Subcutaneous abdominal adipose tissue (tissue), 5 donors: ENCODE data around the gene PDE1A.

ENCODE experiments used
- H3K27ac ChIP-seq: one replicate; pipeline ENCODE4 v1.7.0; 2013; ENCODE audit warnings: low read depth, mild to moderate bottlenecking, inconsistent platforms, low read length, moderate library complexity
- H3K27me3 ChIP-seq, 5 donors: one replicate each; pipeline ENCODE4 v1.7.0; 2013; ENCODE audit warnings: low read length in 5 of 5, inconsistent platforms in 1 of 5; ENCODE audit not compliant: control insufficient read depth in 5 of 5, insufficient read depth in 4 of 5
- H3K36me3 ChIP-seq, 5 donors: one replicate each; pipeline ENCODE4 v1.7.0; 2013; ENCODE audit warnings: low read length in 5 of 5; ENCODE audit not compliant: control insufficient read depth in 5 of 5, insufficient read depth in 5 of 5
- H3K4me1 ChIP-seq, 5 donors: one replicate each; pipeline ENCODE4 v1.7.0; 2013; ENCODE audit warnings: low read length in 5 of 5, mild to moderate bottlenecking in 3 of 5, moderate library complexity in 1 of 5; ENCODE audit not compliant: control insufficient read depth in 5 of 5, insufficient read depth in 5 of 5
- H3K4me3 ChIP-seq, 5 donors: one replicate each; pipeline ENCODE4 v1.7.0; 2013; ENCODE audit warnings: low read length in 5 of 5, low read depth in 1 of 5
- H3K9ac ChIP-seq, 5 donors: one replicate each; pipeline ENCODE4 v1.7.0; 2013; ENCODE audit warnings: low read length in 5 of 5, mild to moderate bottlenecking in 4 of 5, moderate library complexity in 3 of 5
- H3K9me3 ChIP-seq, 5 donors: one replicate each; pipeline ENCODE4 v1.7.0; 2013; ENCODE audit warnings: low read length in 5 of 5; ENCODE audit not compliant: control insufficient read depth in 5 of 5
- donor health status: healthy.
- donor health status: healthy.
- donor health status: healthy.
- donor health status: healthy.
- donor health status: healthy.

The PDE1A gene

GRCh38 chr2:182349268-182349667, 77.6 kb downstream of the PDE1A start:
- no peaks in the 10 kb centered on the region for H3K9me3 ChIP-seq
- no peak overlapping the region for H3K27ac ChIP-seq
- H3K4me1 ChIP-seq: no peaks in the 10 kb centered on the region
- H3K9ac ChIP-seq: no peak overlapping the region
- H3K27me3 ChIP-seq: no peaks in the 10 kb centered on the region
- H3K4me3 ChIP-seq: no peak overlapping the region
- no peaks in the 10 kb centered on the region for H3K36me3 ChIP-seq

- no peak overlapping the region for H3K9ac ChIP-seq
- H3K27ac ChIP-seq: no peak overlapping the region
- H3K9me3 ChIP-seq: no peaks in the 10 kb centered on the region
- H3K27me3 ChIP-seq: no peaks in the 10 kb centered on the region
- no peaks in the 10 kb centered on the region for H3K36me3 ChIP-seq
- no peaks in the 10 kb centered on the region for H3K4me1 ChIP-seq
- H3K4me3 ChIP-seq: no peak overlapping the region
These were observed 81.5 kb downstream of the PDE1A start for GRCh38 chr2:182345384-182345783.

GRCh38 chr2:182330451-182331305, 96.2 kb downstream of the PDE1A start:
- no peak overlapping the region for H3K27ac ChIP-seq
- no peaks in the 10 kb centered on the region for H3K27me3 ChIP-seq
- H3K4me3 ChIP-seq: no peak overlapping the region
- no peaks in the 10 kb centered on the region for H3K36me3 ChIP-seq
- H3K4me1 ChIP-seq: no peaks in the 10 kb centered on the region
- no peak overlapping the region for H3K9ac ChIP-seq
- no peaks in the 10 kb centered on the region for H3K9me3 ChIP-seq

GRCh38 chr2:182324665-182325064, 102.2 kb downstream of the PDE1A start:
- H3K9me3 ChIP-seq: no peaks in the 10 kb centered on the region
- peaks cover 0 to 5% (median 0%) of the 10 kb centered on the region in 5 donors for H3K4me1 ChIP-seq
- no peaks in the 10 kb centered on the region for H3K36me3 ChIP-seq
- H3K4me3 ChIP-seq: no peak overlapping the region
- H3K27ac ChIP-seq: no peak overlapping the region
- no peak overlapping the region for H3K9ac ChIP-seq
- no peaks in the 10 kb centered on the region for H3K27me3 ChIP-seq

GRCh38 chr2:182321096-182321495, 105.7 kb downstream of the PDE1A start:
- no peak overlapping the region for H3K4me3 ChIP-seq
- no peaks in the 10 kb centered on the region for H3K9me3 ChIP-seq
- no peaks in the 10 kb centered on the region for H3K27me3 ChIP-seq
- no peak overlapping the region for H3K27ac ChIP-seq
- H3K4me1 ChIP-seq: peaks cover 0 to 8% (median 0%) of the 10 kb centered on the region in 5 donors
- H3K9ac ChIP-seq: no peak overlapping the region
- no peaks in the 10 kb centered on the region for H3K36me3 ChIP-seq

GRCh38 chr2:182319556-182320505, 107.0 kb downstream of the PDE1A start:
- no peak overlapping the region for H3K27ac ChIP-seq

GRCh38 chr2:182318466-182319220, 108.2 kb downstream of the PDE1A start:
- Histone ChIP-seq H3K9ac (no peak overlapping the region), H3K4me1 (peaks cover 0 to 8% (median 0%) of the 10 kb centered on the region in 5 donors), H3K36me3 (no peaks in the 10 kb centered on the region), H3K27me3 (no peaks in the 10 kb centered on the region), H3K4me3 (no peak overlapping the region), H3K9me3 (no peaks in the 10 kb centered on the region), H3K27ac (no peak overlapping the region)

More at GRCh38 chr2:182319556-182320505, 107.0 kb downstream of the PDE1A start:
- H3K9me3 ChIP-seq: no peaks in the 10 kb centered on the region
- no peak overlapping the region for H3K4me3 ChIP-seq
- no peaks in the 10 kb centered on the region for H3K36me3 ChIP-seq
- H3K9ac ChIP-seq: no peak overlapping the region
- no peaks in the 10 kb centered on the region for H3K27me3 ChIP-seq
- H3K4me1 ChIP-seq: peaks cover 0 to 8% (median 0%) of the 10 kb centered on the region in 5 donors

- Histone ChIP-seq H3K4me3 (no peak overlapping the region), H3K9me3 (no peaks in the 10 kb centered on the region), H3K27ac (no peak overlapping the region), H3K27me3 (no peaks in the 10 kb centered on the region), H3K4me1 (peaks cover 0 to 8% (median 0%) of the 10 kb centered on the region in 5 donors), H3K9ac (no peak overlapping the region), H3K36me3 (no peaks in the 10 kb centered on the region)
These were observed 109.9 kb downstream of the PDE1A start for GRCh38 chr2:182316950-182317349.

GRCh38 chr2:182302972-182303371, 123.9 kb downstream of the PDE1A start:
- no peak overlapping the region for H3K27ac ChIP-seq
- H3K9me3 ChIP-seq: no peaks in the 10 kb centered on the region
- H3K36me3 ChIP-seq: no peaks in the 10 kb centered on the region
- no peaks in the 10 kb centered on the region for H3K4me1 ChIP-seq
- H3K4me3 ChIP-seq: no peak overlapping the region
- no peaks in the 10 kb centered on the region for H3K27me3 ChIP-seq
- H3K9ac ChIP-seq: no peak overlapping the region
